Activated CD4-positive, alpha-beta memory T cell treated with anti-CD3 and anti-CD28 coated beads for 36 hours (primary cell): ENCODE data around the gene TTC28. TPM values are rescaled to one million over a fixed set of nuclear protein-coding genes. Genes with fewer than 3 reads are reported as not detected.

ENCODE experiments used
- CTCF ChIA-PET: fragments of 350-600 bp; sonication (Branson Sonifier 250); formaldehyde crosslinking; loops from one replicate; lab custom pipeline; 2021; ENCODE audit warnings: antibody characterized with exemption, inconsistent platforms; lab: Charles Lee
- POLR2A ChIA-PET: fragments of 350-600 bp; sonication (Branson Sonifier 250); formaldehyde crosslinking; loops from one replicate; lab custom pipeline; 2021; ENCODE audit warnings: antibody characterized with exemption; lab: Charles Lee
- DNase-seq: peaks from one replicate; pipeline ENCODE4 v3.0.0-alpha.2; 2020
- H3K27ac Mint-ChIP-seq: one replicate; pipeline ENCODE4 v1.8.0; 2021; ENCODE audit warnings: mixed read lengths
- H3K27me3 Mint-ChIP-seq: one replicate; pipeline ENCODE4 v1.8.0; 2021; ENCODE audit warnings: mixed read lengths
- H3K36me3 Mint-ChIP-seq: one replicate; pipeline ENCODE4 v1.8.0; 2021; ENCODE audit warnings: mixed read lengths
- H3K4me1 Mint-ChIP-seq: one replicate; pipeline ENCODE4 v1.8.0; 2021; ENCODE audit warnings: low read depth, mixed read lengths
- H3K4me3 Mint-ChIP-seq: one replicate; pipeline ENCODE4 v1.8.0; 2021; ENCODE audit warnings: mild to moderate bottlenecking, mixed read lengths
- H3K9me3 Mint-ChIP-seq: one replicate; pipeline ENCODE4 v1.8.0; 2021; ENCODE audit warnings: mixed read lengths
- intact Hi-C: fragments of 100-400 bp; cut with micrococcal nuclease; formaldehyde crosslinking; loops from one replicate; pipeline ENCODE4 v1.15.1; 2023
- total RNA-seq, 2 experiments: library from RNA; stranded (reverse); gene quantifications; one replicate each; pipeline ENCODE4 v1.2.3, GENCODE V29; 2021

The TTC28 gene
- total RNA-seq, 2 experiments from 2014 or later, result 0.59 to 0.80 TPM

GRCh38 chr22:28154861-28155260, 524.8 kb downstream of the TTC28 start:
- Mint-ChIP-seq H3K36me3 (no peaks in the 10 kb centered on the region), H3K4me1 (no peaks in the 10 kb centered on the region), H3K9me3 (no peaks in the 10 kb centered on the region), H3K4me3 (no peak overlapping the region), H3K27me3 (peaks cover 6% of the 10 kb centered on the region), H3K27ac (no peak overlapping the region)
- ChIA-PET CTCF (no interaction called here), POLR2A (no interaction called here)
- intact Hi-C loops, result no loop called here
- no peak for DNase-seq

GRCh38 chr22:28151151-28151816, 528.4 kb downstream of the TTC28 start:
- POLR2A ChIA-PET, result no interaction called here
- Mint-ChIP-seq H3K27me3 (peaks cover 3% of the 10 kb centered on the region), H3K36me3 (no peaks in the 10 kb centered on the region), H3K9me3 (no peaks in the 10 kb centered on the region), H3K27ac (no peak overlapping the region), H3K4me3 (no peak overlapping the region), H3K4me1 (no peaks in the 10 kb centered on the region)
- no peak for DNase-seq
- CTCF ChIA-PET, result interaction anchor here (1.0 kb wide), 1 partner anchor 291 kb away, joined by 3 read pairs; no protein-coding TSS in a partner anchor
- intact Hi-C loops, result no loop called here

- Mint-ChIP-seq H3K36me3 (no peaks in the 10 kb centered on the region), H3K4me3 (no peak overlapping the region), H3K4me1 (no peaks in the 10 kb centered on the region), H3K27ac (no peak overlapping the region), H3K27me3 (no peaks in the 10 kb centered on the region), H3K9me3 (no peaks in the 10 kb centered on the region)
- CTCF ChIA-PET, result no interaction called here
- DNase-seq, result no peak
- intact Hi-C loops, result no loop called here
- POLR2A ChIA-PET, result no interaction called here
Measured at GRCh38 chr22:28148816-28149465, 530.7 kb downstream of the TTC28 start.

- Mint-ChIP-seq H3K4me1 (no peaks in the 10 kb centered on the region), H3K27ac (no peak overlapping the region), H3K27me3 (no peaks in the 10 kb centered on the region), H3K9me3 (no peaks in the 10 kb centered on the region), H3K4me3 (no peak overlapping the region), H3K36me3 (no peaks in the 10 kb centered on the region)
- CTCF ChIA-PET, result no interaction called here
- POLR2A ChIA-PET, result no interaction called here
- DNase-seq, result no peak
- intact Hi-C loops, result no loop called here
Measured at GRCh38 chr22:28147401-28147800, 532.2 kb downstream of the TTC28 start.

- ChIA-PET CTCF (no interaction called here), POLR2A (no interaction called here)
Measured at GRCh38 chr22:28146401-28147314, 533.0 kb downstream of the TTC28 start.

GRCh38 chr22:28143961-28144745, 535.5 kb downstream of the TTC28 start:
- intact Hi-C loops, result no loop called here

More at GRCh38 chr22:28146401-28147314, 533.0 kb downstream of the TTC28 start:
- Mint-ChIP-seq H3K27ac (no peak overlapping the region), H3K36me3 (no peaks in the 10 kb centered on the region), H3K27me3 (no peaks in the 10 kb centered on the region), H3K4me3 (no peak overlapping the region), H3K4me1 (no peaks in the 10 kb centered on the region), H3K9me3 (no peaks in the 10 kb centered on the region)
- intact Hi-C loops, result no loop called here
- no peak for DNase-seq

GRCh38 chr22:28143241-28143865, 536.3 kb downstream of the TTC28 start:
- H3K27ac Mint-ChIP-seq, result no peak overlapping the region
- CTCF ChIA-PET, result no interaction called here
- intact Hi-C loops, result no loop called here

More at GRCh38 chr22:28143961-28144745, 535.5 kb downstream of the TTC28 start:
- ChIA-PET CTCF (no interaction called here), POLR2A (no interaction called here)
- Mint-ChIP-seq H3K4me3 (no peak overlapping the region), H3K9me3 (no peaks in the 10 kb centered on the region), H3K4me1 (no peaks in the 10 kb centered on the region), H3K36me3 (no peaks in the 10 kb centered on the region), H3K27me3 (peaks cover 1% of the 10 kb centered on the region), H3K27ac (no peak overlapping the region)
- no peak for DNase-seq

GRCh38 chr22:28142361-28142961, 537.2 kb downstream of the TTC28 start:
- CTCF ChIA-PET, result no interaction called here
- H3K4me1 Mint-ChIP-seq, result no peaks in the 10 kb centered on the region
- H3K36me3 Mint-ChIP-seq, result no peaks in the 10 kb centered on the region
- no peak for DNase-seq
- intact Hi-C loops, result no loop called here
- H3K27me3 Mint-ChIP-seq, result peaks cover 1% of the 10 kb centered on the region
- POLR2A ChIA-PET, result no interaction called here
- H3K4me3 Mint-ChIP-seq, result no peak overlapping the region
- H3K9me3 Mint-ChIP-seq, result no peaks in the 10 kb centered on the region
- H3K27ac Mint-ChIP-seq, result no peak overlapping the region

More at GRCh38 chr22:28143241-28143865, 536.3 kb downstream of the TTC28 start:
- Mint-ChIP-seq H3K27me3 (peaks cover 1% of the 10 kb centered on the region), H3K36me3 (no peaks in the 10 kb centered on the region), H3K4me1 (no peaks in the 10 kb centered on the region), H3K9me3 (no peaks in the 10 kb centered on the region), H3K4me3 (no peak overlapping the region)
- no peak for DNase-seq
- POLR2A ChIA-PET, result no interaction called here

- no peak for DNase-seq
- no peak overlapping the region for H3K4me3 Mint-ChIP-seq
- no peaks in the 10 kb centered on the region for H3K36me3 Mint-ChIP-seq
- intact Hi-C loops, result no loop called here
- H3K9me3 Mint-ChIP-seq, result peaks cover 2% of the 10 kb centered on the region
- H3K27ac Mint-ChIP-seq, result no peak overlapping the region
- ChIA-PET CTCF (no interaction called here), POLR2A (no interaction called here)
- peaks cover 1% of the 10 kb centered on the region for H3K27me3 Mint-ChIP-seq
- no peaks in the 10 kb centered on the region for H3K4me1 Mint-ChIP-seq
Measured at GRCh38 chr22:28141614-28142013, 538.0 kb downstream of the TTC28 start.

- Mint-ChIP-seq H3K4me3 (no peak overlapping the region), H3K27ac (no peak overlapping the region), H3K4me1 (no peaks in the 10 kb centered on the region), H3K36me3 (no peaks in the 10 kb centered on the region), H3K27me3 (peaks cover 1% of the 10 kb centered on the region), H3K9me3 (peaks cover 2% of the 10 kb centered on the region)
- CTCF ChIA-PET, result no interaction called here
- intact Hi-C loops, result no loop called here
- POLR2A ChIA-PET, result no interaction called here
- no peak for DNase-seq
Measured at GRCh38 chr22:28139961-28140360, 539.7 kb downstream of the TTC28 start.

GRCh38 chr22:28139516-28139915, 540.1 kb downstream of the TTC28 start:
- Mint-ChIP-seq H3K27me3 (peaks cover 1% of the 10 kb centered on the region), H3K9me3 (peaks cover 2% of the 10 kb centered on the region), H3K4me1 (no peaks in the 10 kb centered on the region), H3K4me3 (no peak overlapping the region), H3K27ac (no peak overlapping the region), H3K36me3 (no peaks in the 10 kb centered on the region)
- intact Hi-C loops, result no loop called here
- ChIA-PET CTCF (no interaction called here), POLR2A (no interaction called here)
- DNase-seq, result no peak
